Activated effector memory CD4-positive, alpha-beta T cell treated with Interleukin-2 at 50 U/mL for 16 hours (primary cell): ENCODE results near the gene CEP162.
"Not testable (repeated sequence)": the region's sequence is repeated elsewhere in the genome, so short reads cannot be mapped to it uniquely, and the experiment has no call there.

Experiments
- DNase-seq: peaks from one replicate; pipeline ENCODE4 v3.0.0-alpha.2; 2020

Gene CEP162

DNA sequence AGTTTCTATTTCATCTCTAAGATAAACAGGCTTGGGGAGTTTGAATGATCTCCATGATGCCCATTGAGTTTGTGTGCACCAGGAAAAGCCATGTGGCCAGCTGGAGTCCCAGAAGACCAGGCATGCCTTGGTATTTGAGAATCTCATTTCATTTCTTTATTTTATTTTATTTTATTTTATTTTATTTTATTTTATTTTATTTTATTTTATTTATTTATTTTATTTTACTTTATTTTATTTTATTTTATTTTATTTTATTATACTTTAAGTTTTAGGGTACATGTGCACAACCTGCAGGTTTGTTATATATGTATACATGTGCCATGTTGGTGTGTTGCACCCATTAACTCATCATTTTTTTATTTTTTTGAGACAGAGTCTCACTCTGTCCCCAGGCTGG lies 142.7 kb downstream of the CEP162 start:
- DNase-seq = not testable (repeated sequence)

DNA sequence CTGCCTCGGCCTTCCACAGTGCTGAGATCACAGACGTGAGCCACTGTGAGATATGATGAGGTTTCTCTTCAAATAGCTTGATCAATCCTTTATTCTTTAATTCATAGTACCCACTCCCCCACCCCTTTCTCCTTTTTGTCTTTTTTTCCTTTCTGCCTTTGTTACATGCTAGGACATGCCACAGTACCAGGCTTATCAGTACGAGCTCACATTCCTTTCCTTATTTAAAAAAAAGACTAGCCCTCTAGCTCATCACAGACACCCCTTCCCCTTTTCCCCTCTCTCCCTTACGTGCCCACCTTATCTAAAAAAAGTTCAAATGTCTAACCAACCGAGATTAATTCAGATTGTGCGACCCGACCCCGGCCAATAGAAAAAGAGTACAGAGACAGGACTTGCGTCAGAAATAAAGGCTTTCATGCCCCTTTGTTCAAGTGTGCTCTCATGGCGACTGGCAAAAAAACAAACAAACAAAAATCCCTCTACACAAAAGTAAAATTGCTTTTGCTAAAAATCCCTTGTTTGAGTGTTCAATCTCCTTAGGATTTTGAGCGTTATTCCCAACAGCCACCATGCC lies 144.7 kb downstream of the CEP162 start:
- DNase-seq = no peak

DNA sequence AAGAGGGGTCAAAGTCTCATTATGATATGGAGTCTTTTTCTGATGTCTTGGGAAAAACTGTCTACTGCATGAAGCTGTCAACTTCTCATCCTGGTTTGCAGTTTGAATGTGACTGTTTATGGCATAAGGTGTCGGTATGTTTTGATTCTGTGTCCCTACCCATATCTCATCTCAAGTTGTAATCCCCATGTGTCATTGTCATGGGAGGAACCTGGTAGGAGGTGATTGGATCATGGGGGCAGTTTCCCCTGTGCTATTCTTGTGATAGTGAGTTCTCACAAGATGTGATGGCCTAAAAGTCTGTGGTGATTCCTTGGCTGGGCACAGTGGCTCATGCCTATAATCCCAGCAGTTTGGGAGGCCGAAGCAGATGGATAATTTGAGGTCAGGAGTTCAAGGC lies 146.2 kb downstream of the CEP162 start:
- DNase-seq = no peak

GRCh38 chr6:84078335-84078734 lies 149.1 kb downstream of the CEP162 start:
- no peak for DNase-seq

GRCh38 chr6:84077645-84078044 lies 149.8 kb downstream of the CEP162 start:
- no peak for DNase-seq

DNA sequence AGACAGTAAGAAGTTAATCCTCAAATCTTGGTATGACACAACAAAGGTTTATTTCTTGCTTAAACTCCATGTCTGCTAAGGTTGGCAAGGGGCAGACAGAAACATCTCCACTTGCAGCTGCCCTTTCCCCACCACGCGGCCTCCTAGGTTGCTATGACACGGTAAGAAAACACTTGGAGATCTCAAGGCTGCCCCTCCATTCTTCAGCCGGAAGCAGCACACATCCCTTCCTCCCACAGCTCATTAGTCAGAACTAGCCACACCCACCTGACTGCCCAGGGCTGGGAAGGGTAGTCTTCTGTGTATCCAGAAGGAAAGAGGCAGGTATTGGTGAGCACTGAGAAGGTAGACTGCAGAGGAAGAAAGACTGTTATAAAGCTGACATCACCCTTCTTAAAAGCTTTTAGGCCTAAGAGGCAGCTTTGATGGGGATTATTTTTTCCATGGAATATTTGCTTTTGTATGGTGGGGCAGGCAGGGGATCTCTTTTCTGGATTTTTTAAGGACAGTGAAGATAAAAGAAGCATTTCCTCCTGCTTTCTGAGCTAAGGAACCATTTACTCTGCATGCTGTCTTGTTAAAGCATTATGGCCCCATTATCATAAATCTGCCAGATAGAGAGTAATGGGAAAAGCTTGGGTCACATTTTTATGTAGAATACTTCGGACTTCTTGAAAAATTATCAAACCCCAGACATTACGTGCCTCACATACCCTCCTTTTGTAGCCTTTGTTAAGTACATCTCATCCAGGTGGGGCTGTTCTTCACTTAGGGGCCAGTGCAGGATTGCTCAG lies 152.3 kb downstream of the CEP162 start:
- DNase-seq = no peak
